Measurements from ENCODE around the gene TSEN2. TPM values are rescaled to one million over a fixed set of nuclear protein-coding genes. Genes with fewer than 3 reads are reported as not detected.

TSEN2 gene
- total RNA-seq, 1 experiment from 2014 or later = 26.8 TPM

DNA sequence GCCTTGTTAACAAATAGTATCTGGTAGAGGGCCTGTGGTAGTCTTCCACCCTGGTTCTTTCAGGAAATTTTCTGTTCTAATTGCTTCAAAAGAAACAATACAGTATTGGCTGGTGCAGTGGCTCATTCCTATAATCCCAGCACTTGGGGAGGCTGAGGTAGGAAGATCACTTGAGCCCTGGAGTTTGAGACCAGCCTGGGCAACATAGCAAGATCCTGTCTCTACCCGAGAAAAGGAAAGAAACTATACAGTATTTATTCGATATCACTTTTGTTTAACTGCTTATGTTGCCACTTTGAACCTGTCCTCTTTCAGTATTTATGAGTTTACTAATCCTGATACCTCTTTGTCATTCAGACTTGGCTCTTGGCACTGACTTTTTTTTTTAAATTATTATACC lies 77.1 kb downstream of the TSEN2 start:
- Histone ChIP-seq H3K4me1 (replicated peaks; ENCODE audit: insufficient read depth) (peaks cover 15% of the 10 kb centered on the region), H3K27ac (no peak overlapping the region), H3K4me2 (no peak overlapping the region), H2AFZ (no peak overlapping the region), H3K9me2 (ENCODE audit: insufficient read depth) (no peaks in the 10 kb centered on the region), H4K20me1 (ENCODE audit: insufficient read depth) (peaks cover 64% of the 10 kb centered on the region), H3K36me3 (ENCODE audit: low read depth) (no peaks in the 10 kb centered on the region), H3K9me3 (ENCODE audit: insufficient read depth, low read depth) (no peaks in the 10 kb centered on the region), H3K4me3 (no peak overlapping the region), H3F3A (ENCODE audit: insufficient read depth, low read depth) (peaks cover 8% of the 10 kb centered on the region; the same call in 1 of the 2 replicates), H3K27me3 (ENCODE audit: insufficient read depth, low read depth) (no peaks in the 10 kb centered on the region), H3K79me2 (ENCODE audit: low read depth) (peaks cover 93% of the 10 kb centered on the region)
- intact Hi-C loops (cut with micrococcal nuclease; ENCODE audit: unreplicated experiment) = no loop called here
- CTCF ChIA-PET = no interaction called here
- BruUV-seq (replicated peaks) = no TSS peak
- POLR2A ChIA-PET (ENCODE audit: unreplicated experiment) = no interaction called here
- DNase-seq = no peak
- TF ChIP-seq, protein P1, sequence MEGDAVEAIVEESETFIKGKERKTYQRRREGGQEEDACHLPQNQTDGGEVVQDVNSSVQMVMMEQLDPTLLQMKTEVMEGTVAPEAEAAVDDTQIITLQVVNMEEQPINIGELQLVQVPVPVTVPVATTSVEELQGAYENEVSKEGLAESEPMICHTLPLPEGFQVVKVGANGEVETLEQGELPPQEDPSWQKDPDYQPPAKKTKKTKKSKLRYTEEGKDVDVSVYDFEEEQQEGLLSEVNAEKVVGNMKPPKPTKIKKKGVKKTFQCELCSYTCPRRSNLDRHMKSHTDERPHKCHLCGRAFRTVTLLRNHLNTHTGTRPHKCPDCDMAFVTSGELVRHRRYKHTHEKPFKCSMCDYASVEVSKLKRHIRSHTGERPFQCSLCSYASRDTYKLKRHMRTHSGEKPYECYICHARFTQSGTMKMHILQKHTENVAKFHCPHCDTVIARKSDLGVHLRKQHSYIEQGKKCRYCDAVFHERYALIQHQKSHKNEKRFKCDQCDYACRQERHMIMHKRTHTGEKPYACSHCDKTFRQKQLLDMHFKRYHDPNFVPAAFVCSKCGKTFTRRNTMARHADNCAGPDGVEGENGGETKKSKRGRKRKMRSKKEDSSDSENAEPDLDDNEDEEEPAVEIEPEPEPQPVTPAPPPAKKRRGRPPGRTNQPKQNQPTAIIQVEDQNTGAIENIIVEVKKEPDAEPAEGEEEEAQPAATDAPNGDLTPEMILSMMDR (conservative IDR thresholded peaks at IDR 0.05) = no peak
- TF ChIP-seq EZH2 (IDR thresholded peaks at IDR 0.05; ENCODE audit: low read depth) = no peak

DNA sequence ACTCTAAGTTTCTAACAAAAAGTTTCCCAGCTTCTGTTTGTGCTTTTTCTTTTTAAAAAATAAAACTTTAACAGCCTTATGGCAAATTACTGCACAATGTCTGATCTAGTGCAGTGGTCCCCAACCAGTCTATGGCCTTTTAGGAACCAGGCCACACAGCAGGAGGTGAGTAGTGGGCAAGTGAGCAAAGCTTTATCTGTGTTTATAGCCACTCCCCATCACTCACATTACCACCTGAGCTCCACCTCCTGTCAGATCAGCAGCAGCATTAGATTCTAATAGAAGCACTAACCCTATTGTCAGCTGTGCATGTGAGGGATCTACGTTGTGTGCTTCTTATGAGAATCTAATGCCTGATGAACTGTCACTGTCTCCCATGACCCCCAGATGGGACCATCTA lies 78.2 kb downstream of the TSEN2 start:
- peaks cover 15% of the 10 kb centered on the region for H3K4me1 ChIP-seq (replicated peaks; ENCODE audit: insufficient read depth)
- peaks cover 74% of the 10 kb centered on the region for H4K20me1 ChIP-seq (ENCODE audit: insufficient read depth)
- no peak overlapping the region for H3K4me3 ChIP-seq
- 0 out of 2 replicates have a peak, but pooled peaks cover 4% of the 10 kb centered on the region for H3K36me3 ChIP-seq (ENCODE audit: low read depth)
- H2AFZ ChIP-seq = no peak overlapping the region
- H3K27ac ChIP-seq = no peak overlapping the region
- no peak overlapping the region for H3K4me2 ChIP-seq
- BruUV-seq (replicated peaks) = no TSS peak
- H3K9me3 ChIP-seq (ENCODE audit: insufficient read depth, low read depth) = no peaks in the 10 kb centered on the region
- H3F3A ChIP-seq (ENCODE audit: insufficient read depth, low read depth) = peaks cover under 1% of the 10 kb centered on the region; the same call in 1 of the 2 replicates
- no peaks in the 10 kb centered on the region for H3K9me2 ChIP-seq (ENCODE audit: insufficient read depth)
- ChIA-PET POLR2A (ENCODE audit: unreplicated experiment) (interaction anchor here (0.5 kb wide), 1 partner anchor 736 kb away, joined by 6 read pairs; no protein-coding TSS in a partner anchor), CTCF (no interaction called here)
- intact Hi-C loops (cut with micrococcal nuclease; ENCODE audit: unreplicated experiment) = no loop called here
- DNase-seq = no peak
- H3K79me2 ChIP-seq (ENCODE audit: low read depth) = peaks cover 98% of the 10 kb centered on the region
- H3K27me3 ChIP-seq (ENCODE audit: insufficient read depth, low read depth) = no peaks in the 10 kb centered on the region
- TF ChIP-seq, protein P1 (conservative IDR thresholded peaks at IDR 0.05) = no peak
- no peak for TF ChIP-seq EZH2 (IDR thresholded peaks at IDR 0.05; ENCODE audit: low read depth)

DNA sequence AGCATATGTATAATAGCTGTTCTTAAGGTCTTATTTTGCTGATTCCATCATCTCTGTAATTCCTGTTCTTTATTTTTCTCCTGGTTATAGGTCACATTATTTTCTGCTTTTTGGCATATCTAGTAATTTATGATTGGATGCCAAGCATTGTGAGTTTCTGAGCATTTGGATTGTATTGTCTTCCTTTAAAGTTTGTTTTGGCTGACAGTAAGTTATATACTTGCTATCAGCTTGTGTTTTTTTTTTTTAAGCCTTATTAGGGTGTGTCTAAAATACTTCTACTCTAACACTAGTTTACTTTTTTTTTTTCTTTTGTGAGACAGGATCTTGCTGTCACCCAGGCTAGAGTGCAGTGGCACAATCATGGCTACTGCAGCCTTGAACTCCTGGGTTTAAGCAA lies 82.7 kb downstream of the TSEN2 start:
- POLR2A ChIA-PET (ENCODE audit: unreplicated experiment) = interaction anchor here (0.5 to 0.6 kb wide), 2 partner anchors 9 to 1293 kb away, joined by 8 to 10 read pairs; no protein-coding TSS in a partner anchor
- CTCF ChIA-PET = no interaction called here
- Histone ChIP-seq H3K4me3 (no peak overlapping the region), H3K4me1 (replicated peaks; ENCODE audit: insufficient read depth) (no peaks in the 10 kb centered on the region), H3K27ac (no peak overlapping the region), H3K79me2 (ENCODE audit: low read depth) (peaks cover 66% of the 10 kb centered on the region), H3K27me3 (ENCODE audit: insufficient read depth, low read depth) (no peaks in the 10 kb centered on the region), H3K9me2 (ENCODE audit: insufficient read depth) (no peaks in the 10 kb centered on the region), H3K36me3 (ENCODE audit: low read depth) (peaks cover 24% of the 10 kb centered on the region), H4K20me1 (ENCODE audit: insufficient read depth) (peaks cover 50% of the 10 kb centered on the region), H3K4me2 (no peak overlapping the region), H2AFZ (no peak overlapping the region), H3F3A (ENCODE audit: insufficient read depth, low read depth) (no peaks in the 10 kb centered on the region; the same call in 1 of the 2 replicates), H3K9me3 (ENCODE audit: insufficient read depth, low read depth) (no peaks in the 10 kb centered on the region)
- TF ChIP-seq EZH2 (IDR thresholded peaks at IDR 0.05; ENCODE audit: low read depth) = no peak
- TF ChIP-seq, protein P1 (conservative IDR thresholded peaks at IDR 0.05) = no peak
- intact Hi-C loops (cut with micrococcal nuclease; ENCODE audit: unreplicated experiment) = no loop called here
- no TSS peak for BruUV-seq (replicated peaks)
- no peak for DNase-seq
